ENCODE results near the gene ADAMTS7.
"Not testable (repeated sequence)": the region's sequence is repeated elsewhere in the genome, so short reads cannot be mapped to it uniquely, and the experiment has no call there.

Gene ADAMTS7

DNA sequence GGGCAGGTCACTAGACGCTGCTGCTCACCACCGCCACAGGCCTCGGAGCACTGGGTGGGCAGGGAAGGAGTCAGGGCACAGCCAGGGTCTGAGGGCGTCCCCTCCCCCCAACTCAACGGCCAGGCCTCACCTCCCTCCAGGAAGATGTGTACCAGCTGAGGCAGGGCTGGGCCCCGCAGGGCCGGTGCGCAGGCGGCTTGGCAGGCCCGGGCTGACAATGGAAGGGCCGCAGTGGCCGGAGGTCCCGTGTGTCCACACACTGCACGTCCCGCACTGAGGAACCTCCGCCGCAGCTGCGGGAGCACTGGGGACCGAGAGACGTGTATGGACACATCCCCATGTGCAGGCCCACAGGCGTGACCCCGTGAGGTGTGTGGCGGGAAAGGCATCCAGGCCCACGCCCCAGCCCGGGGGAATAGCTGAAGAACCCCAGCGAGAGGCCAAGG, 47.4 kb downstream of the ADAMTS7 start:
- no peak for ATAC-seq
- TF ChIP-seq, protein P1, sequence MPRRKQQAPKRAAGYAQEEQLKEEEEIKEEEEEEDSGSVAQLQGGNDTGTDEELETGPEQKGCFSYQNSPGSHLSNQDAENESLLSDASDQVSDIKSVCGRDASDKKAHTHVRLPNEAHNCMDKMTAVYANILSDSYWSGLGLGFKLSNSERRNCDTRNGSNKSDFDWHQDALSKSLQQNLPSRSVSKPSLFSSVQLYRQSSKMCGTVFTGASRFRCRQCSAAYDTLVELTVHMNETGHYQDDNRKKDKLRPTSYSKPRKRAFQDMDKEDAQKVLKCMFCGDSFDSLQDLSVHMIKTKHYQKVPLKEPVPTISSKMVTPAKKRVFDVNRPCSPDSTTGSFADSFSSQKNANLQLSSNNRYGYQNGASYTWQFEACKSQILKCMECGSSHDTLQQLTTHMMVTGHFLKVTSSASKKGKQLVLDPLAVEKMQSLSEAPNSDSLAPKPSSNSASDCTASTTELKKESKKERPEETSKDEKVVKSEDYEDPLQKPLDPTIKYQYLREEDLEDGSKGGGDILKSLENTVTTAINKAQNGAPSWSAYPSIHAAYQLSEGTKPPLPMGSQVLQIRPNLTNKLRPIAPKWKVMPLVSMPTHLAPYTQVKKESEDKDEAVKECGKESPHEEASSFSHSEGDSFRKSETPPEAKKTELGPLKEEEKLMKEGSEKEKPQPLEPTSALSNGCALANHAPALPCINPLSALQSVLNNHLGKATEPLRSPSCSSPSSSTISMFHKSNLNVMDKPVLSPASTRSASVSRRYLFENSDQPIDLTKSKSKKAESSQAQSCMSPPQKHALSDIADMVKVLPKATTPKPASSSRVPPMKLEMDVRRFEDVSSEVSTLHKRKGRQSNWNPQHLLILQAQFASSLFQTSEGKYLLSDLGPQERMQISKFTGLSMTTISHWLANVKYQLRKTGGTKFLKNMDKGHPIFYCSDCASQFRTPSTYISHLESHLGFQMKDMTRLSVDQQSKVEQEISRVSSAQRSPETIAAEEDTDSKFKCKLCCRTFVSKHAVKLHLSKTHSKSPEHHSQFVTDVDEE (CRISPR knock-in tag; IDR thresholded peaks at IDR 0.05): no peak
- TF ChIP-seq ZNF8 (CRISPR knock-in tag; IDR thresholded peaks at IDR 0.05) (no peak), GLIS3 (CRISPR knock-in tag; IDR thresholded peaks at IDR 0.05) (no peak), BACH2 (CRISPR knock-in tag; IDR thresholded peaks at IDR 0.05; ENCODE audit: borderline replicate concordance) (no peak), ARNTL (CRISPR knock-in tag; IDR thresholded peaks at IDR 0.05; ENCODE audit: borderline replicate concordance, low read depth) (no peak), CSDC2 (CRISPR knock-in tag; IDR thresholded peaks at IDR 0.05) (no peak), ZNF565 (CRISPR knock-in tag; conservative IDR thresholded peaks at IDR 0.05; ENCODE audit: low read depth) (no peak)
- TF ChIP-seq, protein P2, sequence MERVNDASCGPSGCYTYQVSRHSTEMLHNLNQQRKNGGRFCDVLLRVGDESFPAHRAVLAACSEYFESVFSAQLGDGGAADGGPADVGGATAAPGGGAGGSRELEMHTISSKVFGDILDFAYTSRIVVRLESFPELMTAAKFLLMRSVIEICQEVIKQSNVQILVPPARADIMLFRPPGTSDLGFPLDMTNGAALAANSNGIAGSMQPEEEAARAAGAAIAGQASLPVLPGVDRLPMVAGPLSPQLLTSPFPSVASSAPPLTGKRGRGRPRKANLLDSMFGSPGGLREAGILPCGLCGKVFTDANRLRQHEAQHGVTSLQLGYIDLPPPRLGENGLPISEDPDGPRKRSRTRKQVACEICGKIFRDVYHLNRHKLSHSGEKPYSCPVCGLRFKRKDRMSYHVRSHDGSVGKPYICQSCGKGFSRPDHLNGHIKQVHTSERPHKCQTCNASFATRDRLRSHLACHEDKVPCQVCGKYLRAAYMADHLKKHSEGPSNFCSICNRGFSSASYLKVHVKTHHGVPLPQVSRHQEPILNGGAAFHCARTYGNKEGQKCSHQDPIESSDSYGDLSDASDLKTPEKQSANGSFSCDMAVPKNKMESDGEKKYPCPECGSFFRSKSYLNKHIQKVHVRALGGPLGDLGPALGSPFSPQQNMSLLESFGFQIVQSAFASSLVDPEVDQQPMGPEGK (CRISPR knock-in tag; IDR thresholded peaks at IDR 0.05; ENCODE audit: borderline replicate concordance): no peak

DNA sequence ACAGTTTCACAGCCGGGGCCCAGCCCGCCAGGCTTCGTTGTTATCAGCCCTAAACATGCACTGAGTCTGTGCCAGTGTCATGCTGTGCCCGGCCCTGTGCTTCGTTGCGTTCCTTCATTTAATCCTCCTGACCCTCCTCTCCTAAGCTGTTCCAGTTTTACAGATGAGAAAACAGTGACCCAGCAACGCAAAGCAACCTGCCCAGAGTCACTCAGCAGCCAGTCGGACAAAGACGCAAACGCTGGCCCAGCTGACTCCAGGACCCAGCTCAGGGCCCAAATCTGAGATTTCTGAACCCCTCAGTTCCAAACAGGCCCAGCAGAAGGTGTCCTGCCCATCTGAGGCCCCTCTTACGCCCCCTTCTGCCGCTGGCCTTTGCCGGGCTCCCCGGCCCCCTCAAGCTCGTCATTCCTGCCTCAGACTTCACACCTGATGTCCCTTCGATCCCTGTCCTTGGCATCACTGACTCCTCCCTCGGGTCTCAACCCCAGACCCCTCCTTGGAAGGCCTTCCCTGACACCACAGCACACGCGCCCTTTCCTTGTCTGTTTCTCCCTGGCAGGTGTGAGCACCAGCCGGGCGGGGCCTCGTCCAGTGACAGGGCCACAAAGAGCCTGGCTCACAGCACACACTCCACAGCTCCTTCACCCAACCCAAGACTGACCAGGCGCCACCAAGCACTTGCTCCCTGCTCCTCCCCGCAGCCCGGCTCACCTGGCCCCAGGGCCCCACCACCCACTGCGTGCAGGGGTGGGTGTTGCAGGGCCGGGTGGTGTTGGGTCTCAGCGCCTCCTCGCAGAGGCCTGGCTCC, 48.1 kb downstream of the ADAMTS7 start:
- no peak for TF ChIP-seq ZNF8 (CRISPR knock-in tag; IDR thresholded peaks at IDR 0.05)
- TF ChIP-seq ZNF565 (CRISPR knock-in tag; conservative IDR thresholded peaks at IDR 0.05; ENCODE audit: low read depth): no peak
- no peak for TF ChIP-seq SNAI2 (CRISPR knock-in tag; IDR thresholded peaks at IDR 0.05)
- TF ChIP-seq ZFP30 (CRISPR knock-in tag; IDR thresholded peaks at IDR 0.05): no peak
- TF ChIP-seq GLIS3 (CRISPR knock-in tag; IDR thresholded peaks at IDR 0.05): no peak
- TF ChIP-seq, protein P3, sequence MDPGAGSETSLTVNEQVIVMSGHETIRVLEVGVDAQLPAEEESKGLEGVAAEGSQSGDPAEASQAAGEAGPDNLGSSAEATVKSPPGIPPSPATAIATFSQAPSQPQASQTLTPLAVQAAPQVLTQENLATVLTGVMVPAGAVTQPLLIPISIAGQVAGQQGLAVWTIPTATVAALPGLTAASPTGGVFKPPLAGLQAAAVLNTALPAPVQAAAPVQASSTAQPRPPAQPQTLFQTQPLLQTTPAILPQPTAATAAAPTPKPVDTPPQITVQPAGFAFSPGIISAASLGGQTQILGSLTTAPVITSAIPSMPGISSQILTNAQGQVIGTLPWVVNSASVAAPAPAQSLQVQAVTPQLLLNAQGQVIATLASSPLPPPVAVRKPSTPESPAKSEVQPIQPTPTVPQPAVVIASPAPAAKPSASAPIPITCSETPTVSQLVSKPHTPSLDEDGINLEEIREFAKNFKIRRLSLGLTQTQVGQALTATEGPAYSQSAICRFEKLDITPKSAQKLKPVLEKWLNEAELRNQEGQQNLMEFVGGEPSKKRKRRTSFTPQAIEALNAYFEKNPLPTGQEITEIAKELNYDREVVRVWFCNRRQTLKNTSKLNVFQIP (CRISPR knock-in tag; IDR thresholded peaks at IDR 0.05; ENCODE audit: borderline replicate concordance, low read depth): no peak
- TF ChIP-seq, protein P1 (CRISPR knock-in tag; IDR thresholded peaks at IDR 0.05): no peak
- no peak for TF ChIP-seq PPARA (CRISPR knock-in tag; IDR thresholded peaks at IDR 0.05; ENCODE audit: borderline replicate concordance)
- no peak for ATAC-seq

DNA sequence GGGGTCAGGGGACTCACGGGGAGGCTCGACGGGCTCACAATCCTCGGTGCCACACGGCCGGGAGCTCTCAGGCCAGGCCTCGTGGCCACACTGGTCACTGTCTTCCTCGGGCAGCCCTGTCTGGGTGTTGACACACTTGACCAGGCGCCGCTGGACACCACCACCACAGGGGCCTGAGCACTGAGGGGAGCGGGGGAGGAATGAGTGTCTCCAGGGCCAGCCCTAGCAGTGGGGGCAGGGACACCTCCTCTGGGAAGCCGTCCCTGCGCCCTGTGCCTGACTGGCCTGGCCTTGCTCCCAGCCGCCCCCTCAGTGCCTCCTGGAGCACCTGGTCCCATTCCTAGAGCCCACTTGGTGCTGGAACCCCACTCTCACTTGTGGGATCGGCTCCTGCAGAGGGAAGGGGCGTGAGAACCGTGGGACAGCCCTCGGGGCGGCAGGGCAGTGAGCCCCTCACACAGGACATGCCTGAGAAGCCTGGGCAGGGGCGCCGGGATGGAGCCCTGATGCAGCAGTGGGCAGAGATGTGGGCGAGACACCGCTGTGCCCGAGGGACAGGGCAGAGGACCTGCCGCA, 48.8 kb downstream of the ADAMTS7 start:
- ATAC-seq: not testable (repeated sequence)

DNA sequence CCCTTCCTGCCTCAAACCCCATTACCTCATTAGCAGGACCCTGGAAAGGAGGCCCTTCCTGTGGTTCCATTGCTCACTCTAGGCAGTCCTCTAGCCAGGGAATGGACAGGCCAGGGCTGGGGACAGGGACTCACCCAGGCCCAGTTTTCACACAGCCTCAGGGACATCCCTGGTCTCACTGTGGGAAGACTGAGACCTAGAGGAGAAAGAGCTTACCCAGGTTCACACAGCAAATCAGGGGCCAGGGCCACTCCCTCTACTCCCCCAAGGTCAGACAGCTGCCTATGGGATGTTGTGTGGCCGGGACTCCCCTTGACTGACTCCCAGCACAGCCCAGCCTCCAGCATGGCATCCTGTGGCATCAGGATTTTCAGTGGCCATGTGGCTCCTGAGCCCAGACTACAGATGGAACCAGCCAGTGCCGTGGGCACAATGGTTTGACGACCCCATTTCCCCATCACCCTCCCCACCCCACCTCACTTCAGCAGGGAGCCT, 49.3 kb downstream of the ADAMTS7 start:
- no peak for ATAC-seq
- no peak for TF ChIP-seq PPARA (CRISPR knock-in tag; IDR thresholded peaks at IDR 0.05; ENCODE audit: borderline replicate concordance)
- no peak for TF ChIP-seq BACH2 (CRISPR knock-in tag; IDR thresholded peaks at IDR 0.05; ENCODE audit: borderline replicate concordance)
- no peak for TF ChIP-seq TOX (CRISPR knock-in tag; IDR thresholded peaks at IDR 0.05; ENCODE audit: borderline replicate concordance)
- TF ChIP-seq OSR1 (CRISPR knock-in tag; IDR thresholded peaks at IDR 0.05): no peak
- TF ChIP-seq ZC3H10 (CRISPR knock-in tag; IDR thresholded peaks at IDR 0.05): no peak
- TF ChIP-seq ZNF8 (CRISPR knock-in tag; IDR thresholded peaks at IDR 0.05): no peak
- TF ChIP-seq, protein P3 (CRISPR knock-in tag; IDR thresholded peaks at IDR 0.05; ENCODE audit: borderline replicate concordance, low read depth): no peak
- no peak for TF ChIP-seq ARNTL (CRISPR knock-in tag; IDR thresholded peaks at IDR 0.05; ENCODE audit: borderline replicate concordance, low read depth)
- no peak for TF ChIP-seq TCF4 (CRISPR knock-in tag; IDR thresholded peaks at IDR 0.05; ENCODE audit: borderline replicate concordance)
- TF ChIP-seq, protein P4, sequence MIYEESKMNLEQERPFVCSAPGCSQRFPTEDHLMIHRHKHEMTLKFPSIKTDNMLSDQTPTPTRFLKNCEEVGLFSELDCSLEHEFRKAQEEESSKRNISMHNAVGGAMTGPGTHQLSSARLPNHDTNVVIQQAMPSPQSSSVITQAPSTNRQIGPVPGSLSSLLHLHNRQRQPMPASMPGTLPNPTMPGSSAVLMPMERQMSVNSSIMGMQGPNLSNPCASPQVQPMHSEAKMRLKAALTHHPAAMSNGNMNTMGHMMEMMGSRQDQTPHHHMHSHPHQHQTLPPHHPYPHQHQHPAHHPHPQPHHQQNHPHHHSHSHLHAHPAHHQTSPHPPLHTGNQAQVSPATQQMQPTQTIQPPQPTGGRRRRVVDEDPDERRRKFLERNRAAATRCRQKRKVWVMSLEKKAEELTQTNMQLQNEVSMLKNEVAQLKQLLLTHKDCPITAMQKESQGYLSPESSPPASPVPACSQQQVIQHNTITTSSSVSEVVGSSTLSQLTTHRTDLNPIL (CRISPR knock-in tag; IDR thresholded peaks at IDR 0.05; ENCODE audit: low read depth): no peak
- TF ChIP-seq, protein P2 (CRISPR knock-in tag; IDR thresholded peaks at IDR 0.05; ENCODE audit: borderline replicate concordance): no peak
- no peak for TF ChIP-seq ISL1 (CRISPR knock-in tag; IDR thresholded peaks at IDR 0.05)
- TF ChIP-seq SNAI2 (CRISPR knock-in tag; IDR thresholded peaks at IDR 0.05): no peak

All from SK-N-SH treated with all-trans-retinoic acid at 6 μM for 48 hours (cell line).